Activated CD8-positive, alpha-beta memory T cell treated with anti-CD3 and anti-CD28 coated beads for 36 hours (primary cell): ENCODE results near the gene PILRA. TPM values are rescaled to one million over a fixed set of nuclear protein-coding genes. Genes with fewer than 3 reads are reported as not detected.
"Not testable (repeated sequence)": the region's sequence is repeated elsewhere in the genome, so short reads cannot be mapped to it uniquely, and the experiment has no call there.

ENCODE experiments used
- CTCF ChIA-PET: fragments of 350-600 bp; sonication (Branson Sonifier 250); formaldehyde crosslinking; loops from one replicate; lab custom pipeline; 2021; ENCODE audit warnings: antibody characterized with exemption; lab: Charles Lee
- POLR2A ChIA-PET: fragments of 350-600 bp; sonication (Branson Sonifier 250); formaldehyde crosslinking; loops from one replicate; lab custom pipeline; 2021; ENCODE audit warnings: antibody characterized with exemption; lab: Charles Lee
- total RNA-seq, 2 experiments: library from RNA; stranded (reverse); gene quantifications; one replicate each; pipeline ENCODE4 v1.2.3, GENCODE V29; 2021

The PILRA gene
- total RNA-seq, 2 experiments from 2014 or later, result 0.30 to 0.48 TPM

GRCh38 chr7:100437150-100438100 is 64.1 kb downstream of the PILRA start:
- POLR2A ChIA-PET, result interaction anchor here (0.7 to 1.0 kb wide), 5 partner anchors 13 to 355 kb away, joined by 3 to 5 read pairs (median 4); no protein-coding TSS in a partner anchor
- CTCF ChIA-PET, result interaction anchor here (0.8 to 2.4 kb wide), 5 partner anchors 9 to 149 kb away, joined by 3 to 8 read pairs (median 4); partner anchors contain the start of genes FBXO24 and LRCH4

- POLR2A ChIA-PET, result interaction anchor here (0.6 kb wide), 1 partner anchor 196 kb away, joined by 13 read pairs; no protein-coding TSS in a partner anchor
Observed at GRCh38 chr7:100438172-100438571, 64.9 kb downstream of the PILRA start.

GRCh38 chr7:100438731-100439130 is 65.4 kb downstream of the PILRA start:
- CTCF ChIA-PET, result not testable (repeated sequence)
- POLR2A ChIA-PET, result interaction anchor here (0.6 to 1.0 kb wide), 2 partner anchors 27 to 196 kb away, joined by 4 to 13 read pairs; no protein-coding TSS in a partner anchor

More at GRCh38 chr7:100438172-100438571, 64.9 kb downstream of the PILRA start:
- CTCF ChIA-PET, result interaction anchor here (2.1 to 2.4 kb wide), 2 partner anchors 9 to 13 kb away, joined by 8 read pairs; no protein-coding TSS in a partner anchor

GRCh38 chr7:100439244-100439643 is 66.0 kb downstream of the PILRA start:
- POLR2A ChIA-PET, result interaction anchor here (1.0 kb wide), 1 partner anchor 27 kb away, joined by 4 read pairs; no protein-coding TSS in a partner anchor
- CTCF ChIA-PET, result not testable (repeated sequence)

GRCh38 chr7:100441641-100442535 is 68.6 kb downstream of the PILRA start:
- POLR2A ChIA-PET, result no interaction called here
- CTCF ChIA-PET, result interaction anchor here (0.7 kb wide), 1 partner anchor 267 kb away, joined by 3 read pairs; no protein-coding TSS in a partner anchor

- ChIA-PET CTCF (no interaction called here), POLR2A (interaction anchor here (0.7 kb wide), 1 partner anchor 1064 kb away, joined by 7 read pairs; no protein-coding TSS in a partner anchor)
Observed at GRCh38 chr7:100443096-100443840, 70.0 kb downstream of the PILRA start.

- ChIA-PET CTCF (no interaction called here), POLR2A (interaction anchor here (0.6 kb wide), 1 partner anchor 15 kb away, joined by 5 read pairs; the partner anchor contains the start of gene MEPCE)
Observed at GRCh38 chr7:100444311-100445278, 71.3 kb downstream of the PILRA start.

DNA sequence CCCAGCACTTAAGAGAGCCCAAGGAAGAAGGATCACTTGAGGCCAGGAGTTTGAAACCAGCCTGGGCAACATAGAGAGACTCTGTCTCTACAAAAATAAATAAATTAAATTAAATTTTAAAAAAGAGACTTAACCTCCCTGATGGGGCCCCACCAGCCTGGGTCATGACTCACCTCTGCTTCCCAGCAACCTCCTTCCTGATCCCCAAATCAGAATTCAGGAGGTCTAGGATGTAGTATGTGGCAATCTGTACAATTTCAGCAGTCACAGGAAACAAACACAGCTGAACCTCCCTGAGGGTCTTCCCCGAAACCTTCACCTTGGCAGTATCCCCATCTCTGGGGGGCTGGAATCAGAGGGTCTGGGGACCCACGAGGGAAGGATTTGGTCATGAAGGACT is 72.8 kb downstream of the PILRA start:
- ChIA-PET POLR2A (no interaction called here), CTCF (interaction anchor here (0.7 to 2.8 kb wide), 5 partner anchors 9 to 39 kb away, joined by 3 to 9 read pairs (median 7); partner anchors contain the start of genes NYAP1 and PPP1R35)

- ChIA-PET CTCF (interaction anchor here (0.6 to 2.8 kb wide), 4 partner anchors 10 to 105 kb away, joined by 3 to 8 read pairs (median 3); partner anchors contain the start of genes PPP1R35 and TSC22D4), POLR2A (interaction anchor here (0.6 kb wide), 1 partner anchor 253 kb away, joined by 3 read pairs; no protein-coding TSS in a partner anchor)
Observed at GRCh38 chr7:100447363-100447762, 74.1 kb downstream of the PILRA start.

DNA sequence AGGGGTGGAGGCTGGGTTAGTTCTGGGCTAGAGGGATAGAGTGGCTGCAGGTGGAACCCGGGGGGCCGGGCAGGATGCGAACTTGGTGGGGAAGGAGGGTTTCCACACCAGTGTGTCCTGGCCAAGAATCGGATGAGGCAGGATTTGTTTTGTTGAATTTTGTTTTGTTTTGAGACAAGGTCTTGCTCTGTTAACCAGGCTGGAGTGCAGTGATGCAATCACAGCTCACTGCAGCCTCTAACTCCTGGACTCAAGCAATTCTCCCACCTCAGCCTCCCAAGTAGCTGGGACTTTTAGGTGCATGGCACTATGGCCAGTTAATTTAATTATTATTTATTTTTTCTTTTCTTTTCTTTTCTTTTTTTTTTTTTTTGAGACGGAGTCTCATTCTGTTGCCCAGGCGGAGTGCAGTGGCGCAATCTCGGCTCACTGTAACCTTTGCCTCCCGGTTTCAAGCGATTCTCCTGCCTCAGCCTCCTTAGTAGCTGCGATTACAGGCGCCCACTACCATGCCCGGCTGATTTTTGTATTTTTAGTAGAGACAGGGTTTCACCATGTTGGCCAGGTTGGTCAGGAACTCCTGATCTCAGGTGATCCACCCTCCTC is 76.0 kb downstream of the PILRA start:
- POLR2A ChIA-PET, result interaction anchor here (0.6 kb wide), 1 partner anchor 19 kb away, joined by 3 read pairs; no protein-coding TSS in a partner anchor
- CTCF ChIA-PET, result interaction anchor here (0.6 to 1.7 kb wide), 9 partner anchors 14 to 1639 kb away, joined by 3 to 4 read pairs (median 3); partner anchors contain the start of genes NYAP1 and ZCWPW1

Other genes starting within 250 kb of the PILRA start
- gene MBLAC1, start 246.5 kb upstream of the PILRA start, total RNA-seq, result 1 to 10 TPM; 3.7 to 4.2 TPM
- 100 to 1,000 TPM; 117 to 120 TPM for gene LAMTOR4, start 224.6 kb upstream of the PILRA start, total RNA-seq
- 10 to 100 TPM; 26.6 to 26.7 TPM for gene TRAPPC14, start 214.8 kb upstream of the PILRA start, total RNA-seq
- gene GAL3ST4, start 204.9 kb upstream of the PILRA start, total RNA-seq, result under 1 TPM; 0.48 to 0.71 TPM
- gene GPC2, start 196.1 kb upstream of the PILRA start, total RNA-seq, result 1 to 10 TPM; 2.3 to 2.8 TPM
- 1 to 10 TPM; 6.2 to 7.1 TPM for gene STAG3, start 195.6 kb upstream of the PILRA start, total RNA-seq
- gene PVRIG, start 153.5 kb upstream of the PILRA start, total RNA-seq, result 10 to 100 TPM; 22.4 to 23.6 TPM
- not detected for gene SPDYE3, start 65.8 kb upstream of the PILRA start, total RNA-seq
- 10 to 100 TPM; 29.9 to 36.7 TPM for gene PILRB, start 15.4 kb upstream of the PILRA start, total RNA-seq
- gene ZCWPW1, start 55.2 kb downstream of the PILRA start, total RNA-seq, result 1 to 10 TPM; 2.3 TPM
- 10 to 100 TPM; 69.9 to 70.3 TPM for gene MEPCE, start 56.3 kb downstream of the PILRA start, total RNA-seq
- gene PPP1R35, start 63.0 kb downstream of the PILRA start, total RNA-seq, result 10 to 100 TPM; 47.3 to 47.8 TPM
- 1 to 10 TPM; 1.4 to 1.6 TPM for gene SPACDR, start 90.8 kb downstream of the PILRA start, total RNA-seq
- 10 to 100 TPM; 90.9 to 95.0 TPM for gene TSC22D4, start 105.7 kb downstream of the PILRA start, total RNA-seq
- under 1 TPM; 0.13 to 0.15 TPM for gene NYAP1, start 110.4 kb downstream of the PILRA start, total RNA-seq
- gene AGFG2, start 165.7 kb downstream of the PILRA start, total RNA-seq, result 10 to 100 TPM; 64.1 to 64.8 TPM
- gene SAP25, start 200.4 kb downstream of the PILRA start, total RNA-seq, result 1 to 10 TPM; 5.6 to 7.5 TPM
- 10 to 100 TPM; 80.3 to 84.5 TPM for gene LRCH4, start 212.6 kb downstream of the PILRA start, total RNA-seq
- under 1 TPM; 0.36 TPM for gene FBXO24, start 212.8 kb downstream of the PILRA start, total RNA-seq
- 1 to 10 TPM; 6.3 to 8.1 TPM for gene PCOLCE, start 228.9 kb downstream of the PILRA start, total RNA-seq
- gene MOSPD3, start 239.1 kb downstream of the PILRA start, total RNA-seq, result 10 to 100 TPM; 15.4 to 16.7 TPM